HepG2 (cell line): ENCODE data around the gene ETNK1.

Source experiments
- E2F5 ChIP-seq: sonication (generic); formaldehyde crosslinking; conservative IDR thresholded peaks from 2 replicates; pipeline ENCODE4 v1.4.0; 2020; ENCODE audit warnings: missing genetic modification reagents
- EED ChIP-seq: sonication (generic); formaldehyde crosslinking; IDR thresholded peaks from 2 replicates; pipeline ENCODE4 v1.5.0; 2020; ENCODE audit warnings: mild to moderate bottlenecking, missing genetic modification reagents
- FOXM1 ChIP-seq: sonication (generic); formaldehyde crosslinking; IDR thresholded peaks from 2 replicates; pipeline ENCODE4 v1.5.0; 2020; ENCODE audit warnings: missing genetic modification reagents
- GMEB1 ChIP-seq: sonication (generic); formaldehyde crosslinking; IDR thresholded peaks from 2 replicates; pipeline ENCODE4 v1.5.1; 2020; ENCODE audit warnings: missing genetic modification reagents, mild to moderate bottlenecking, borderline replicate concordance
- PAF1 ChIP-seq: IDR thresholded peaks from 2 replicates; pipeline ENCODE4 v1.6.1; 2016; ENCODE audit warnings: missing genetic modification reagents, missing compliant biosample characterization
- PHF21A ChIP-seq: sonication (generic); formaldehyde crosslinking; IDR thresholded peaks from 2 replicates; pipeline ENCODE4 v1.5.0; 2020; ENCODE audit warnings: mild to moderate bottlenecking, missing genetic modification reagents
- PHF5A ChIP-seq: IDR thresholded peaks from one replicate; pipeline ENCODE4 v1.6.1; 2018; ENCODE audit warnings: low read depth, missing genetic modification reagents; ENCODE audit not compliant: unreplicated experiment
- TOE1 ChIP-seq: sonication (generic); formaldehyde crosslinking; IDR thresholded peaks from 2 replicates; pipeline ENCODE4 v1.4.0; 2020; ENCODE audit warnings: mild to moderate bottlenecking, missing genetic modification reagents
- ZNF224 ChIP-seq: sonication (generic); formaldehyde crosslinking; IDR thresholded peaks from 2 replicates; pipeline ENCODE4 v1.5.0; 2020; ENCODE audit warnings: mild to moderate bottlenecking, missing genetic modification reagents
- ZNF749 ChIP-seq: sonication (generic); formaldehyde crosslinking; IDR thresholded peaks from 2 replicates; pipeline ENCODE4 v1.8.0; 2022; ENCODE audit warnings: mild to moderate bottlenecking, missing genetic modification reagents, moderate library complexity, borderline replicate concordance
- TF ChIP-seq, protein P1 (sequence below): IDR thresholded peaks from 2 replicates; pipeline ENCODE4 v1.6.1; 2016; ENCODE audit warnings: control low read depth
- TF ChIP-seq, protein P2 (sequence below): sonication (generic); formaldehyde crosslinking; IDR thresholded peaks from 2 replicates; pipeline ENCODE4 v1.4.0; 2020; ENCODE audit warnings: low read depth, mild to moderate bottlenecking, missing genetic modification reagents

GRCh38 chr12:22687361-22688076 lies 62.5 kb downstream of the ETNK1 start:
- TF ChIP-seq ZNF749 (CRISPR knock-in tag) (no peak), ZNF224 (CRISPR knock-in tag) (no peak), PHF21A (CRISPR knock-in tag) (no peak), TOE1 (CRISPR knock-in tag) (no peak), FOXM1 (CRISPR knock-in tag) (no peak), E2F5 (CRISPR knock-in tag) (no peak), PAF1 (CRISPR knock-in tag) (no peak), PHF5A (no peak), GMEB1 (no peak), EED (no peak)
- TF ChIP-seq, protein P1, sequence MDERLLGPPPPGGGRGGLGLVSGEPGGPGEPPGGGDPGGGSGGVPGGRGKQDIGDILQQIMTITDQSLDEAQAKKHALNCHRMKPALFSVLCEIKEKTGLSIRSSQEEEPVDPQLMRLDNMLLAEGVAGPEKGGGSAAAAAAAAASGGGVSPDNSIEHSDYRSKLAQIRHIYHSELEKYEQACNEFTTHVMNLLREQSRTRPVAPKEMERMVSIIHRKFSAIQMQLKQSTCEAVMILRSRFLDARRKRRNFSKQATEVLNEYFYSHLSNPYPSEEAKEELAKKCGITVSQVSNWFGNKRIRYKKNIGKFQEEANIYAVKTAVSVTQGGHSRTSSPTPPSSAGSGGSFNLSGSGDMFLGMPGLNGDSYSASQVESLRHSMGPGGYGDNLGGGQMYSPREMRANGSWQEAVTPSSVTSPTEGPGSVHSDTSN (CRISPR knock-in tag): no peak
- TF ChIP-seq, protein P2, sequence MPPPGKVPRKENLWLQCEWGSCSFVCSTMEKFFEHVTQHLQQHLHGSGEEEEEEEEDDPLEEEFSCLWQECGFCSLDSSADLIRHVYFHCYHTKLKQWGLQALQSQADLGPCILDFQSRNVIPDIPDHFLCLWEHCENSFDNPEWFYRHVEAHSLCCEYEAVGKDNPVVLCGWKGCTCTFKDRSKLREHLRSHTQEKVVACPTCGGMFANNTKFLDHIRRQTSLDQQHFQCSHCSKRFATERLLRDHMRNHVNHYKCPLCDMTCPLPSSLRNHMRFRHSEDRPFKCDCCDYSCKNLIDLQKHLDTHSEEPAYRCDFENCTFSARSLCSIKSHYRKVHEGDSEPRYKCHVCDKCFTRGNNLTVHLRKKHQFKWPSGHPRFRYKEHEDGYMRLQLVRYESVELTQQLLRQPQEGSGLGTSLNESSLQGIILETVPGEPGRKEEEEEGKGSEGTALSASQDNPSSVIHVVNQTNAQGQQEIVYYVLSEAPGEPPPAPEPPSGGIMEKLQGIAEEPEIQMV (CRISPR knock-in tag): no peak
